SK-N-SH (cell line): ENCODE results near the gene RAD51B. TPM values are rescaled to one million over a fixed set of nuclear protein-coding genes. Genes with fewer than 3 reads are reported as not detected.

Experiments
- CTCF ChIA-PET: fragments of 300-600, 350-600 bp; formaldehyde crosslinking; extraction: SDS; loops from one replicate; lab custom pipeline; 2021; lab: Yijun Ruan, JAX
- POLR2A ChIA-PET: fragments of 350-600 bp; sonication (Branson Sonifier 250); formaldehyde crosslinking; extraction: SDS; loops from one replicate; lab custom pipeline; 2020; ENCODE audit warnings: antibody characterized with exemption, inconsistent platforms; lab: Yijun Ruan, JAX
- DNase-seq: peaks from one replicate; pipeline ENCODE4 v3.0.0; 2012
- H2AFZ ChIP-seq: fragments of 200-600 bp; sonication (generic); 2 replicates; pipeline ENCODE4 v1.8.1; 2016; ENCODE audit warnings: antibody characterized with exemption, mild to moderate bottlenecking, low read depth
- H3F3A ChIP-seq: fragments of 200-600 bp; sonication (generic); replicated peaks from 2 replicates; pipeline ENCODE3; 2016; ENCODE audit warnings: antibody characterized with exemption, mild to moderate bottlenecking; ENCODE audit not compliant: insufficient read depth
- H3K27ac ChIP-seq, 2 experiments: fragments of 200-500 bp in 1 of 2; fragments of 200-600 bp in 1 of 2; sonication (Bioruptor generic) in 1 of 2; sonication (generic), shearing (Covaris generic) in 1 of 2; 2 replicates each; pipeline versions ENCODE4 v1.5.1 to v1.6.1; 2014 to 2016; ENCODE audit warnings: low read depth in 2 of 2, inconsistent platforms in 1 of 2, low read length in 1 of 2, mild to moderate bottlenecking in 1 of 2, mixed read lengths in 1 of 2
- H3K27me3 ChIP-seq: fragments of 200-600 bp; sonication (generic), shearing (Covaris generic); 2 replicates; pipeline ENCODE4 v1.6.1; 2016; ENCODE audit warnings: mixed run types; ENCODE audit not compliant: insufficient read depth
- H3K36me3 ChIP-seq, 2 experiments: fragments of 200-500 bp in 1 of 2; fragments of 200-600 bp in 1 of 2; sonication (Bioruptor generic) in 1 of 2; sonication (generic) in 1 of 2; replicated peaks in 1 of 2; 2 replicates each; pipeline versions ENCODE3 to v1.5.1; 2014 to 2016; ENCODE audit warnings: low read length in 1 of 2, mild to moderate bottlenecking in 1 of 2; ENCODE audit not compliant: insufficient read depth in 2 of 2, control insufficient read depth in 1 of 2
- H3K4me1 ChIP-seq, 2 experiments: fragments of 200-500 bp in 1 of 2; fragments of 200-600 bp in 1 of 2; sonication (Bioruptor generic) in 1 of 2; sonication (generic), shearing (Covaris generic) in 1 of 2; 2 replicates each; pipeline versions ENCODE4 v1.5.1 to v1.6.1; 2014 to 2016; ENCODE audit warnings: low read depth in 1 of 2, low read length in 1 of 2, mixed run types in 1 of 2; ENCODE audit not compliant: insufficient read depth in 2 of 2, control insufficient read depth in 1 of 2
- H3K4me2 ChIP-seq: fragments of 200-600 bp; sonication (generic), shearing (Covaris generic); 2 replicates; pipeline ENCODE4 v1.6.1; 2017; ENCODE audit warnings: mixed run types
- H3K4me3 ChIP-seq, 2 experiments: fragments of 200-500 bp in 1 of 2; fragments of 200-600 bp in 1 of 2; sonication (Bioruptor generic) in 1 of 2; sonication (generic), shearing (Covaris generic) in 1 of 2; 2 replicates each; pipeline versions ENCODE4 v1.5.1 to v1.8.1; 2014 to 2016; ENCODE audit warnings: low read depth in 2 of 2, inconsistent platforms in 1 of 2, low read length in 1 of 2, mild to moderate bottlenecking in 1 of 2, mixed read lengths in 1 of 2, moderate library complexity in 1 of 2
- H3K79me2 ChIP-seq: fragments of 200-600 bp; sonication (generic); 2 replicates; pipeline ENCODE4 v1.8.1; 2017; ENCODE audit warnings: mild to moderate bottlenecking; ENCODE audit not compliant: insufficient read depth
- H3K9ac ChIP-seq: fragments of 200-600 bp; sonication (generic); 2 replicates; pipeline ENCODE4 v1.6.1; 2017; ENCODE audit warnings: mixed run types
- H3K9me2 ChIP-seq: fragments of 200-600 bp; sonication (generic); 2 replicates; pipeline ENCODE4 v1.6.1; 2017; ENCODE audit warnings: mixed run types
- H3K9me3 ChIP-seq: fragments of 200-600 bp; sonication (generic); 2 replicates; pipeline ENCODE4 v1.6.1; 2017; ENCODE audit warnings: mixed run types, mild to moderate bottlenecking, moderate library complexity
- H4K20me1 ChIP-seq: fragments of 200-600 bp; sonication (generic); 2 replicates; pipeline ENCODE4 v1.6.1; 2017; ENCODE audit warnings: mild to moderate bottlenecking, mixed run types; ENCODE audit not compliant: insufficient read depth
- CHD2 ChIP-seq: fragments of 150-350 bp; IDR thresholded peaks from 2 replicates; pipeline ENCODE4 v1.6.1; 2018; ENCODE audit warnings: low read length; ENCODE audit not compliant: partially characterized antibody
- ELF1 ChIP-seq: IDR thresholded peaks from 2 replicates; pipeline ENCODE4 v1.4.0; 2012
- EZH2phosphoT487 ChIP-seq: fragments of 200-600 bp; sonication (generic); IDR thresholded peaks from 2 replicates; pipeline ENCODE4 v1.6.1; 2017; ENCODE audit warnings: low read depth, mixed run types, mild to moderate bottlenecking, antibody characterized with exemption, moderate library complexity, borderline replicate concordance
- FOSL2 ChIP-seq: IDR thresholded peaks from 2 replicates; pipeline ENCODE4 v1.4.0; 2012; ENCODE audit warnings: low read depth, mild to moderate bottlenecking, moderate library complexity, borderline replicate concordance
- GABPA ChIP-seq: IDR thresholded peaks from 2 replicates; pipeline ENCODE4 v1.4.0; 2012; ENCODE audit warnings: low read depth, mild to moderate bottlenecking
- GATA2 ChIP-seq: sonication (generic); formaldehyde crosslinking; IDR thresholded peaks from 2 replicates; pipeline ENCODE4 v1.5.0; 2020; ENCODE audit warnings: mild to moderate bottlenecking, missing genetic modification reagents
- MEF2A ChIP-seq: IDR thresholded peaks from 2 replicates; pipeline ENCODE4 v1.4.0; 2012; ENCODE audit warnings: low read depth, borderline replicate concordance
- POLR2AphosphoS5 ChIP-seq: IDR thresholded peaks from 2 replicates; pipeline ENCODE4 v1.6.1; 2012; ENCODE audit warnings: low read depth, low read length
- RAD21 ChIP-seq: IDR thresholded peaks from 2 replicates; pipeline ENCODE4 v1.6.1; 2012; ENCODE audit warnings: mild to moderate bottlenecking, low read length
- SIN3A ChIP-seq: IDR thresholded peaks from 2 replicates; pipeline ENCODE4 v1.6.1; 2012; ENCODE audit warnings: low read depth, mild to moderate bottlenecking, low read length, moderate library complexity, borderline replicate concordance
- SMC3 ChIP-seq: IDR thresholded peaks from 2 replicates; pipeline ENCODE4 v1.6.1; 2012; ENCODE audit warnings: low read depth, low read length, improper control_type of control experiment
- TAF1 ChIP-seq: IDR thresholded peaks from 2 replicates; pipeline ENCODE4 v1.6.1; 2012; ENCODE audit warnings: low read depth, mild to moderate bottlenecking, low read length, moderate library complexity, borderline replicate concordance
- TEAD4 ChIP-seq: IDR thresholded peaks from 2 replicates; pipeline ENCODE4 v1.4.0; 2012; ENCODE audit warnings: mild to moderate bottlenecking, borderline replicate concordance; ENCODE audit not compliant: insufficient read depth
- WGBS: methylation state at CpG from one replicate; pipeline ENCODE4 v1.1.6; 2017; ENCODE audit warnings: low lambda C conversion rate; 5-methylcytosine and 5-hydroxymethylcytosine counted together
- polyA plus RNA-seq, 3 experiments: library from polyadenylated mRNA; depleted of rRNA; stranded (reverse); fragments of >200 nt; gene quantifications; 2 replicates each; pipeline ENCODE4 v1.2.3, GENCODE V29; 2012
- TF ChIP-seq, protein P1 (sequence below): IDR thresholded peaks from 2 replicates; pipeline ENCODE4 v1.4.0; 2012; ENCODE audit warnings: low read depth, borderline replicate concordance

Gene RAD51B
- polyA plus RNA-seq, 1 of the 3 experiments (the other 2 are of a cell fraction) = 6.0 TPM

DNA sequence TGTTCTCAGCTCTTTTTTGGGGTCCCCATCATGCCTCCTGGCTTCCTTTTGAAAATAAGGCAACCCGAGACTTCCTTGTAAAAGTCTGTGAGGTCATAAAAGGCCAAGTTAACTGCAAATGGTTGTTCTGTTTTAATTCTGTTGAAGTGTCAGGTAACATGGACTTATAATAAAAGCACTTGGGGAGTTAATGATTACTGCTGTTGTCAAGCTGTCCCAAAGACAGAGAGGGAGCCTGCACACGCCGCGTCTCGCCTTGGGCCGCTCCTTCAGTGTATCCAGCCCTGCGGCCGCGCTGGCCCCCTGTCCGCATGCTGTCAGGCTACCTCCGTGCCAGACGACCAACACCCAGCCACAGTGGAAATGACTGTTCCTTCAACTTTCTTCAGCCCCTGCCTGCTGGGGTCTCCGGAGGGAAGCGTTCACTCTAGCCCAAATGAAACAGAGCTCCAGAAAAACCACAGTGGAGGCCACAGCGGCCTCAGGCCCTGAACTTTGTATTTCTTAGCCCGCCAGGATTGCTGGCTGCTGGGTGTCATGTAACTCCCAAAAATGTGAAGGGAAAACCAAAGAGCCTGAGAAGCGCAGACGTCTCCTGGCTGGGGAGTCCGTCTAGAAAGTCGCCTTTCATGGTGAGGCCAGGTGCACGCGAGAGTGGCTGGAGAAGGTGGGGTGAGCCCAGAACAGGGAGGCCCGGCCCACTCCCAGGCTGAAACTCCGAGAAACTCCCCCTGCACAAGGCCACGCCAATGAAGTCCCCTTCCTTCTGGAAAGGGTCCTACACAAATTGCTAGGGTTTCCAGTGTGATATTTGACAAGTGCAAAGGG, 784.2 kb downstream of the RAD51B start:
- peaks cover 0 to 8% of the 10 kb centered on the region in 2 experiments; a peak in 1 of 4 replicates for H3K4me1 ChIP-seq
- WGBS = 93% methylated on average over 22 of the region's 25 CpGs
- POLR2A ChIA-PET = no interaction called here

DNA sequence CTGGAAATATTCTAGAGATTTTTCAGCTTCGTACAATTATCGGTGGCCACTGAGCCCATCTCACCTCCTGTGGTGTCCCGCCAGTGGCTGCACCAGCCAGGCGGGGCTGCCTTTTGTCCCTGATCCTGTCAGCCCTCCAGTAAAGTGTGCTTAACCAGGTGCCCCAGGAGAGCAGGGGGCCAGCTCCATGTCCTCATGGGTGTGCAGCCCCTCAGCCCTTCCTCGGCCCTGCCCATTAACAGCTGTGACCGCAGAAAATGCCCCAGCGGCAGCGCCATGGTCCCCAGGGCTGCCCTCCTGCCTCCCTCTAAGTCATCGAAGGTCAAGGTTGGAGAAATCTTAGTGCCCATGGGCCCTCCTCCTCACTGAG, 784.8 kb downstream of the RAD51B start:
- Histone ChIP-seq H3K4me1 (peaks cover 0 to 3% of the 10 kb centered on the region in 2 experiments; a peak in 1 of 4 replicates), H3K79me2 (no peaks in the 10 kb centered on the region), H4K20me1 (no peaks in the 10 kb centered on the region), H3K9ac (no peak overlapping the region), H3K9me2 (no peaks in the 10 kb centered on the region)
- no peak for TF ChIP-seq MEF2A
- TF ChIP-seq POLR2AphosphoS5 = no peak
- no peak for TF ChIP-seq RAD21
- TF ChIP-seq TAF1 = no peak
- TF ChIP-seq SIN3A = no peak
- TF ChIP-seq ELF1 = no peak
- no peak for TF ChIP-seq TEAD4
- no peak for TF ChIP-seq CHD2
- TF ChIP-seq, all 33 proteins: peak for 0
- Histone ChIP-seq H3K27ac (no peak overlapping the region), H2AFZ (no peak overlapping the region), H3K36me3 (no peaks in the 10 kb centered on the region), H3K27me3 (no peaks in the 10 kb centered on the region), H3K4me2 (no peak overlapping the region), H3F3A (no peaks in the 10 kb centered on the region), H3K9me3 (no peaks in the 10 kb centered on the region), H3K4me3 (no peak overlapping the region)
- 93% methylated on average over 9 of the region's 9 CpGs for whole genome bisulfite sequencing
- POLR2A ChIA-PET = no interaction called here
- DNase-seq = no peak
- CTCF ChIA-PET = no interaction called here

More for the DNA sequence above, 784.2 kb downstream of the RAD51B start:
- DNase-seq = no peak
- no peak overlapping the region for H3K4me2 ChIP-seq
- no peaks in the 10 kb centered on the region for H4K20me1 ChIP-seq
- no peaks in the 10 kb centered on the region for H3F3A ChIP-seq
- H3K79me2 ChIP-seq = no peaks in the 10 kb centered on the region
- H3K27me3 ChIP-seq = no peaks in the 10 kb centered on the region
- TF ChIP-seq GATA2 = no peak
- no peak for TF ChIP-seq EZH2phosphoT487
- TF ChIP-seq FOSL2 = no peak
- TF ChIP-seq, protein P1, sequence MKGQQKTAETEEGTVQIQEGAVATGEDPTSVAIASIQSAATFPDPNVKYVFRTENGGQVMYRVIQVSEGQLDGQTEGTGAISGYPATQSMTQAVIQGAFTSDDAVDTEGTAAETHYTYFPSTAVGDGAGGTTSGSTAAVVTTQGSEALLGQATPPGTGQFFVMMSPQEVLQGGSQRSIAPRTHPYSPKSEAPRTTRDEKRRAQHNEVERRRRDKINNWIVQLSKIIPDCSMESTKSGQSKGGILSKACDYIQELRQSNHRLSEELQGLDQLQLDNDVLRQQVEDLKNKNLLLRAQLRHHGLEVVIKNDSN = no peak
- TF ChIP-seq GABPA = no peak
- no peak for TF ChIP-seq SMC3
- no peak for TF ChIP-seq SIN3A
- H3K9ac ChIP-seq = no peak overlapping the region
- H3K4me3 ChIP-seq = no peak overlapping the region
- H3K27ac ChIP-seq = no peak overlapping the region
- H3K9me3 ChIP-seq = no peaks in the 10 kb centered on the region
- no peaks in the 10 kb centered on the region for H3K36me3 ChIP-seq
- H2AFZ ChIP-seq = no peak overlapping the region
- no peaks in the 10 kb centered on the region for H3K9me2 ChIP-seq
- CTCF ChIA-PET = interaction anchor here (1.0 kb wide), 1 partner anchor 30 kb away, joined by 4 read pairs; no protein-coding TSS in a partner anchor
